HG03520 (cell line): Measurements from ENCODE around the gene SIAE.
A peak's percentile ranks its signal among the peaks of the same experiment; 100 is the strongest.

Source experiments
- ATAC-seq: cut with Tn5 transposase; IDR thresholded peaks from one replicate; pipeline ENCODE4 v1.9.1; 2021; ENCODE audit warnings: mild to moderate bottlenecking, moderate library complexity; ENCODE audit not compliant: unreplicated experiment

SIAE gene

DNA sequence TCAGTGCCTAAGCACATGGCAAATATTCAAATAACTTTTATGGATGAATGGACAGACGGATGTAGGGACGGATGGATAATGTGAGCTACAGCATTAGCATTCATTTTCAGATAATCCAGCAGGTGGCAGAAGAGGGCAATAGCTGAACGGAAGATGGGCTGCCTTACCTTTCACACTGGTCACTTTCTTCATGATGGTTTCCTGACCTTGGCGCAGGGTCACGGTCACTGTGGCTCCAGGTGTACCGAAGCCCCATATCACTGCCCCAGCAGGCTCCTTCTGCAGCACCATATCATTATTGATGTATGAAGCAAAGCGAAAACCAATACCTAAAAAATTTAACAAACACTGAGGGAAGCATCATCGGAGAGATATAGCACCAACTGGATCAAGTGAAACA, 4.3 kb downstream of the SIAE start:
- no peak for ATAC-seq

- ATAC-seq: no peak
Measured at GRCh38 chr11:124667601-124668000, 5.9 kb downstream of the SIAE start.

DNA sequence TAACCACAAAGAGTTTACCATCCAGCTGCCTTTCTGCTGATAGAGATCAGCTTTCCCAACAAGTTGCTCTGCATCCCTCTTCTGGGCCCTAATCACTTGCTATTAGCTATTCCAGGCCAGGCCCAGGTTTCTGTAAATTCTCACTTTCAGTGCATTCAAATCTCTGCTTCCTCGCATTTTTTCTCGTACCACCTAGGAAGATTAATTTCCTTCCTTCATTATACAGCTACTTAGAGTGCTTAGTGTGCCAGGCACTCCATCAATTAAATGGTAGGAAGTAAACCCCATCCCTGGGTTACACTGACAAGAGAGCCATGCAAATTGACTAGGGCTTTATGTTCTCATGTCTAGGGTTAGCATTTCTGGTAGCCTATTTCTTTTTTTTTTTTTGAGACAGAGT, 9.7 kb downstream of the SIAE start:
- ATAC-seq: no peak

DNA sequence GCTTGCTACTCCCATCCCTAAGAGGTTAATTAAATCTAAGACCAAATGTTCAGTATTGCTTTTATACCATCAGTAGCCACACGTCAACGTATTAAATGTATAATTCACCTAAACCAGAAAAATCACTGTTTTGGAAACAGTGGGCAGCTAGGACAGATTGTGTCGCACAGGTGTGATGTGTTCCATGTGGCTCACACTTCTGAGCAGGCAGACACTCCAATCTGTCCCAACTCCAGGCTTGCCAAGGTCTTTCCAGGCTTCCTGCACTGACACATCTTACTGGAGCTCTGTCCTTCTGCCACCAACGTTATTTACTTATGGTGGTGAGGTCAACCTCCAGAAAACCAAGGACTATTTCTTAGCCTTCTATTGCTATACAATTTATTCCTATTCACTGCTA, 11.4 kb downstream of the SIAE start:
- no peak for ATAC-seq

DNA sequence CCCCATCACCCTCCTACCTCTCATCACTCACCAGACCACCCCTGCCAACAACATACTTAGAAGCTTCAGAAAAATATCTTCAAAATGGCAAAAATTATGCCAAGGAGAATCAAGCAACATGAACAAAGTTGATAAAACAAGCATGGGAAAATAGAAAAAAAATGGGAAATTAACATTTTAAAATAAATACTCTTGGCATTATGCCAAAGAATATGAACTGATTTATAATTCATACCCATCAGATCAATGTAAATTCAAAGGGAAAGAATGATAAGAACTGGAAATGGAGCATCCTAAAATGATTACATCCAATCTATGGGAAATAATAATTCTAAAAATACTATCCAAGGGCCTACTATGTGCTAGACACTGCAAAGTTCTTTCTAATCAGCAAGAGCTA, 12.0 kb downstream of the SIAE start:
- ATAC-seq: no peak

DNA sequence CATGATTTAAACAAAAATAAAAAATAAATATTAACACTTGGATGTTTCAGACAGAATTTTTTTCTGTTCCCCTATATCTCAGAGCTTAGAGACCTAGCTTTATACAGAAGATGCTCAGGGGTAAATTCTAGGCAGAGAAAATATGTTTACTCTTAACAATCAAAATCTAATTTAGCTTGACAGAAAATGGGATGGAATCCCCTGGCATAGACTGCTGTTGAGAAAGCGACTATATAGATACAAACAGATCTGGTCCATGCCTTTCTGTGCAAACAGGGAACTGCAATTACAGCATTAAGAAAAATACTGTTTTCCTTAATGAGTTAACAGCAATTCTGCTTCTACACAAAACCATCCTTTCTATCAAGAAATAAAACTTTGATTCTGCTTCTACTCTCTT, 14.6 kb downstream of the SIAE start:
- ATAC-seq: no peak

DNA sequence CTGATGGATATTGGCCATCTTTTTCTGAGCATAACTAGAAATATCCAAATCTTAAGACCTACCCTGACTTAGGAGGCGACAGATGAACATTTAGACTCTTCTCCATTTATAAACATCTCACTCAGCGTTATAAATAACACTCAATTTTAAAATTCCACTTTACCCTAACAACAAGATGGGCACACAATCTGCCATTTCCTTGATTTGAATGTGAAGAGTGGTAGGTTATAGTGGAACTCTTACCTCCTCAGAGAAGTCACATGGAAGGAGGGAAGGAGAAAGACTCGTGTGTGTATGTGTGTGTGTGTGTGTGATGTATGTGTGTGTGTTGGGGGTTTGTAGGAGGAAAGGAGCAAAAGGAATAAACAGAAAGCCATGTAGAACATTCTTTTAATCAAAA, 15.0 kb downstream of the SIAE start:
- ATAC-seq: no peak

DNA sequence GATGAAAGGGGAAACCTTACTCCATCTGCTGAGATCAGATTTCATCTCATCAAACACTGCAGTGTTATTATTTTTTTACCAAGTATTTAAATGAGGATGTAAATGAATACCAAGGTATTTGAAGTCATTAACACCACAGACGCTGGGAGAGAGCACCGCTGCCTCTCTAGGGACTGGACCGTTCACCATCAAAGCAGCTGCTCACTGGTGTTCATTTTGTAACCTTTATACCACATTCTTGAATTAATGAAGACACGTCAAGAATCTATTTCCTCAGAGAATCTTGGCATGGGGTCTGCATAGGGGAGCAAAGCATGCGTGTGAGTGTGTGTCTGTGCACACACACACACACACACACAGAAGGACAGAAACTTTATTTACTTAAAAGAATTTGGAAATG, 15.6 kb downstream of the SIAE start:
- no peak for ATAC-seq

DNA sequence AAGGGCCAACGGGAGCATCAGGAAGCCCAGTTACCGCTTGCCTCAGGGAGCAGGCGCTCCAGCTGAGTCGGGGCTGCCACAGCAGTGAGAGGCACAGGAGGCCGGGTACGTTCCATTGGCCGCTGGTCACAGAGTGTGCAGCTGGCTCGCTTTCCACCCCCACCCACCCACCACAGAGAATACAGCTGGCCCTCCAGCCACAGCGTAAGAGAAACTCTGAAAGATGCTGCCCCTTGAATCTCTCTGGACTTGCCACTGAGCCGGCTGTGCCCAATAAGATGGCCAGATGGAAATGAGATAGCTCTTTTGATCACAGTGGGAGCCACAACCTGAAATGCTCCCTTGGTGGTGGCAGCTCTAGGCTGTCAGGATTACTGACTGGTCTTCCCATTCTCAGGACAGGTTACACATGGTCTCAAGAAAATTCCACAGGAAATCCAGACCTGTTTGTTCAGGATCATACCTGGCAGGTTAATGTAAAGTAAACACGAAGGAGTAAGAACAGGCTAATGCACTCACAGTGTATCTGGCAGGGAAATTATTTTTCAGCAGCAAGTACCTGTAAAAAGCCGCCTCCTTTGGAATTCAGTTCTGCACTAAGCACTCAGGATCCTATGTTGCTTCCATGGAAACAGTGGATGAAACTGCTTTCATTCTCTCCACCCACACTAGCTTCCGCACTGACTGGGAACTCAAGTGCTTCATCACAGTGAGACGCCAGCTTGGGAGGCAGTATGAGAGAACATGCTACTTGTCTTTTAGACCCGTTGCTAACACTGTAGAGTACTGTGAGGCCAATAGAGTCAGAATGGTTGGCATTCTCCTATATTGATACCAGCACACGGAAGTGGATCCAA, 16.5 kb downstream of the SIAE start:
- ATAC-seq: no peak

DNA sequence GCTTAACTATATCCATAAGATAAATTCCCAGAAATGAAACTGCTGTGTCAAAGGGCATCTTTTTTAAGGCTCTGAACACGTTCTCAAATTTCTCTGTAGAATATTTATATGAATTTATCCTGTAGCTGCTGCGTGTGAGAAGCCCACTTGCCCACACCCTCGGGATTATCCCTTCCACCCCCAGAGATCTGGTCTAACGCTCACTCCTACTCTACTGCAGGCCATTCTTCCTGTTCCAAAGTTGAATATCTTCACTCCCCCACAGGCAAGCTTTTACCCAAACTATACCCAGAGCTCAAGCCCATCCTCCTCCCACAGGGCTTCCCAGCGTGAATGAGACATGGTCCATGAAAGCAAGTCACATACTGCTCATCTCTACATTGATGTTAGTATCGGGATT, 24.9 kb downstream of the SIAE start:
- ATAC-seq: no peak

DNA sequence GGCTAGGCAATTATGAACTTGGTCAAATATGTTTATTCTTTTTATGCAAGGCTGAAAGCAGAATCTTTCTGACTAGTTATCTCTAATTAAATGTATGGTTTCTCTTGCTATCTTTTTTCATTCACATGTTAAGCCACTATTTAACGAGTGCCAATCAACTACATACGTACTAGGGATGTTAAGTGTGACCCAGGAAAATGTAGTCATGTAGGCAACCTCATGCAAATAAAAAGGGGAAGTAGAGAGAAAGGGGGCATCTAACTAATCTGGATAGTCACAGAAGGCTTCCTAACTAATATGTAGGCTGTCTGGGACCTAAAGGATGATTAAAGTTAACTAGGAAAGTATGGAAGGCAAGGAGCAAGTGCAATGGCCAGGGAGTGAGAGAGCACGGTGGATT, 27.4 kb downstream of the SIAE start:
- no peak for ATAC-seq

- ATAC-seq: peak; percentile 69
Measured at GRCh38 chr11:124644426-124645280, 28.9 kb downstream of the SIAE start.

DNA sequence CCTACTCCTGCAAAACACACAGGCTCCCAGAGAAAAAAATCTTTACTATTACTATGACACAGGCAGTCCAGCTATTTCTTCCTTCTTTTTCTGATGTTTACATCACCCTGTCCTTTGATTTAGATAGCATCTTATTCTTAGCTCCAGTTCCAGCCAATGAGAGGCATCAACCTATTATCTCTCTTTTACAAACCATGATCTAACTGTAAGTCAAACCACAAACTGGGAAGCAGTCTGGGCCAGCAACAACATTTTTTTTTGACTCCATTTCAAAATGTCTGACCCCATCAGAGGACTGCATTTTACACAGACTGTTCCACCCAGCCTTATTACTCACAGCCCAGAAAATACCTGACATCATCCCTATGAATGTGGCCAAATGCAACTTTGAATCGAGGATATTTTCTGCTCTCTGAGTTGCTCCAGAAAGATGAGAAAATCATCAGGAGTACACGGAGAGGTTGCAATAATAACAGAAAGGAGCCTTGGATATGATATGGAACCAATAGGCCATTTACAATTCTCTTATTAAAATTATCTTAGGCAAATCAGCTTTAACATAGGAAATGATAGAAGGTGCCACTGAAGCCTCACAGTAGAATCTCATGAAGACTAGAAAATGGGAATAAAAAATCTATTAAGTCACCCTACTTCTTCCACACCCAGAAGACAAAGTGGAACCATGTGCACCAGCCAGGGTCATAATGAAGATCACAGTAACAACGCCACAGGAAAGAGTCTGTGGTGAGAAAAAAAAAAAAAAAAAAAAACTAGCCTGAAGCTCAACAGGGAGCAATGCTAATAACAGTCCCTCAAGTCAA, 29.7 kb downstream of the SIAE start:
- peak; percentile 9 for ATAC-seq

DNA sequence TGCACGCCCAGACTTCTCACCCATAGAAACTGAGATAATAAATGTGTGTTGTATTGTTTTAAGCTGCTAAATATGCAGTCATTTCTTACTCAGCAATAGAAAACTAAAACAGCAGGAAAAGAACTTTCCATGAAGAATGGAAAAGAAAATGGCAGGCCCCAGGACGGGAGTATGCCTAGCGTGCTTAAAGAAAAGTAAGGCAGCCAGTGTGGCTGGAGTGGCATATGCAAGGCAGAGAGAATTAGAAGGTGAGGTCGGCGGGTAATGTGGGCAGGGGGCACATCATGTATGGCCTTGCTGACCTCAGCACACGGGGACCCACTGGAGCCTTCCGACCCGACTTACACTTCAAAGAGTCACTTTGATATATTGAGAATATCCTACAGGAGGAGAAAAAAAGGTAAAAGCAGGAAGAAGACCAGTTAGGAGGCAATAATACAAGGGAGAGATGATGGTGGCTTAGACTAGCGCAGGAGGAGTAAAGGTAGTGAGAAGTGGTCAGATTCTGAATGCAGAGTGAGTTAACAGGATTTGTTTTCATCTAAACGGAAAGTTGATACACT, 30.4 kb downstream of the SIAE start:
- no peak for ATAC-seq

GRCh38 chr11:124642628-124643027, 30.9 kb downstream of the SIAE start:
- ATAC-seq: no peak

GRCh38 chr11:124640666-124641065, 32.9 kb downstream of the SIAE start:
- ATAC-seq: no peak

- ATAC-seq: no peak
Measured at GRCh38 chr11:124639186-124639585, 34.4 kb downstream of the SIAE start.

- no peak for ATAC-seq
Measured at GRCh38 chr11:124638500-124638899, 35.0 kb downstream of the SIAE start.

GRCh38 chr11:124635932-124636331, 37.6 kb downstream of the SIAE start:
- no peak for ATAC-seq

- no peak for ATAC-seq
Measured at GRCh38 chr11:124633355-124633754, 40.2 kb downstream of the SIAE start.

GRCh38 chr11:124629961-124630360, 43.6 kb downstream of the SIAE start:
- no peak for ATAC-seq
